ENCODE results near the gene PIK3R6.

Gene PIK3R6

DNA sequence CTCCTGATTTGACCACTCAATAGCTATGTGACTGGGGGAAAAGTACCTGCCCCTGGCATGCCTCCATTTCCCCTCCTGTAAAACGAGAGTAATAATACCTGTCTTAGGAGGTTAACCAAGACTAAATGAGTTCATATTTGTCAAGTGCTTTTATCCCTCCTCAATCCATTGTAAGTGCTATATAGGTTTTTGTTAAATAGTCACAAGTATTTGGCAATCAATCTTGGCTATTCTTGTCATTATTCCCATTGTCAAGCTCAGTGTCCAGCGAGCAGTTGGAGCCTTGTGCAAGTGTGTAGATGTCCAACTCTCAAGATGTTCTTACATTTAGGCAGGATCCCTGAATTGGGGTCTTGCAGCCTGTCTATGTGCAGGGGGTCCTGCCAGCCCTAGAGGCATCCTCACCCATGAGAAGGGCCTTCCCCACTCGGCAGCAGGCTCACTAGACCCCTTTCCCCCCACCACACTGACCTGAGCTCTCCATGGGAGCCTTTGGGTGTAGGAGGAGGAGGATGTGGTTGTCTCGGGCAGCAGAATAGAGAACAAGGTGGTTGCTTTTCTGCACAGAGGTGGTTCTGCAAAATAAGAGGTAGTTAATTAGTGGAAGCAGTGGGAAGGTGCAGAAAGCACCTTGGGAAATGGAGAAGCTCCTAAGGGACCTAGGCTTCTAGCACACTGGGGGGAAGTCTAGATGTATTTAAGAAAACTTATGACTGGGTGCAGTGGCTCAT, 18.0 kb downstream of the PIK3R6 start:
- DNase-seq (ENCODE audit: low read depth) = no peak

DNA sequence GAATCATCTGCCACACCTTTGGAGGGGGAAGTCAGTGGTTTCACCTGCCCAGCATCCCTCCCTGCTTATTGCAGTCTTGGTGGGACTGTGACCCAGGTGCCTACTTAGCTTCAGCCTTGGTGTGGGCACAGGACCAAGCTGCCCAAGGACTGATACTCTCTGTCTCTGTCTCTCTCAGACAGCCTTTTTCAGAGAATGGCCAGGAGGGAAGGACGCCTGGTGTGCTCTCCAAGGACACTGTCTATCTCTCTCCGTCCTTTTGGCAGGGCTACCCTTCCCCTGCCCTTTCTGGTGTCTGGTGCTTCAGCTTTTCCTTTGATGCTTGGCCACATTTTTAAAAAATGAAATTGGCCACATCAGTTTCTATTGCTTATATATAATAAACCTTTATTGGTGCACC, 19.6 kb downstream of the PIK3R6 start:
- no peak for DNase-seq (ENCODE audit: low read depth)

DNA sequence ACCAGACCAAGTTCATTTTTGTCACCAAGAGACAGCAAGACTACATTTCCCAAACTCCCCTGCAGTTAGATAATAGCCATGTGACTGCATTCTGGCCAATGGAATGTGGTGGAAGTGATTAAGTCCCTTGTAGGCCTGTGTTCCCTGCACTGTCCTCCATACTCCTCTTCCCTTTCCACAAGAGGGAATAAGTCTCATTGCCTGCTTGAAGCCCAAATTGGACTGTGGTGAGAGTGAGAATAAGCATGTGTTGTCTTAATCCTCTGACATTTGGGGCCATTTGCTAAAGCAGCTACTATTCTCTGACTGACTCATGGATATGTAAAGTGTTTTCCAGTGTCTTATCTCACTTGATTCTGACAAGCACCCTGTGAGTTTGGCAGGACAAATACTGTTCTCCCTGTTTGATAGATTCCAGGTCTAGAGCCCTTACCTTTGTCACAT, 20.7 kb downstream of the PIK3R6 start:
- no peak for DNase-seq (ENCODE audit: low read depth)

- no peak for DNase-seq (ENCODE audit: low read depth)
Observed at GRCh38 chr17:8844229-8845218, 22.9 kb downstream of the PIK3R6 start.

DNA sequence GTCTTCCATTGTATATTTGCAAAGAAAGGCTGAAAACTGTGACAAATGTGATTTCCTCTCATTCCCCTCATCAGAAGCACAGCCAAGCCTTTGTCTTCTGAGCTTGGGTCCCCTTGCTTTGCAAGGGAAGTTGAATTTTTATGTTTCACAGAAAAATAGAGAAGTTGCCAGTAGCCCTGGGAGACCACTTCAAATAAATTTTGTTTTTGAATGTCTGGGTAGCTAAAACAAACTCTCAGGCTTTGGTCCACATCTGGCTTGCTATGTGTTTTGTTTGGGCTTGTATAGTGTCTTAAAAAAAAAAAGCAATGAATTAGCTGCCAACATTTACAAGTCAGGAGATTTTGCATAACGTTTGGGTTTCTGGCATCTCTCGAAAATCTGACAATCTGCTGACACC, 24.1 kb downstream of the PIK3R6 start:
- no peak for DNase-seq (ENCODE audit: low read depth)

- no peak for DNase-seq (ENCODE audit: low read depth)
Observed at GRCh38 chr17:8841844-8842243, 25.6 kb downstream of the PIK3R6 start.

GRCh38 chr17:8839410-8839935, 28.0 kb downstream of the PIK3R6 start:
- DNase-seq (ENCODE audit: low read depth) = no peak

DNA sequence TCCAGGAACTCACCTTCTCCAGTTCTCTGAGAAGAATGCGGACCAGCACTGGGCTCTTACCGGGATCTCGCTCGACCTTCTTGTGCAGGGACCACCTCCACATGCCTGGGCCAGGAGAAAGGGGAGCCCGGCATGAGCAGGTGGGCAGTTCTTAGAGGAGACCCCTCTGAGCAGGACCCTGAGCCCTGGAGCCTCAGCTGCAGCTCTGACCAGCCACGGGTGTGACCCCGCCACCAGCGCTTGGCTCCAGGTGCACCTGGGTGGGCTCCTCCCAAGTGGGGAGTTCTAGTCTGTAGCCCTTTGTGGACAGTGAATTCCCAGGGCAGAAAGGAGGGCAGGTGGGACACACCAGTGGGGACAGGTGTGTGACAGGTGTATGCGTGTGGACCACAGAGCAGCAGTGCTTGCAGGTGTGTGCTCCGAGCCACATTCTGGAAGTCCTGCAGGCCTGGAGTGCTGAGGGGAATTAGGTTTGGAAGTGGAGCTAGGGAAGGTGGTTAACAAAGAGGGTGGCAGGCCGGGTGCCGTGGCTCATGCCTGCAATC, 28.9 kb downstream of the PIK3R6 start:
- DNase-seq (ENCODE audit: low read depth) = no peak

DNA sequence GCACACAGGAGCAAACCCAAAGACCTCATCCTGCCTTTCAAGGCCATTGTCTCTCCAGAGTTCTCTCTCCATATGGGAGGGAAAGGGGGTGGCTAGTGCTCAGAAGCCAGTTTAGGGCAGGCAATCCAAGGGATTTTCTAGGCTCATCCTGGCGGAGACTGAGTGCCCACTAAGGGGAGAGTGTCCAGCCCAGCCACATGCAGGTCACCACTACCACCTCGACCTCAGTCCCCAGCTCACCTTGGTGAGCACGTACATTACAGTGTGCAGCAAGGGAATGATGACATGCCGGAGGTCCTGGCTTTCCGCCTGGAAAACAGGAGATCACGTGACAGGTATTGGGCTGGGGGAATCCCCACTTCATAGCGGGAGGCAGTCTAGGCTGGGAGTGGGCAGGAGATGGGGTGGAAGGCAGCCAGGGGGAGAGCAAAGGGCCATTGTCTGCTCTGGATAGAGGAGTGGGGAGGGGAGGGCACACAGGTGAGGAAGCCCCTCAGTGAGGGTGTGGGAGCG, 29.9 kb downstream of the PIK3R6 start:
- DNase-seq (ENCODE audit: low read depth) = no peak

DNA sequence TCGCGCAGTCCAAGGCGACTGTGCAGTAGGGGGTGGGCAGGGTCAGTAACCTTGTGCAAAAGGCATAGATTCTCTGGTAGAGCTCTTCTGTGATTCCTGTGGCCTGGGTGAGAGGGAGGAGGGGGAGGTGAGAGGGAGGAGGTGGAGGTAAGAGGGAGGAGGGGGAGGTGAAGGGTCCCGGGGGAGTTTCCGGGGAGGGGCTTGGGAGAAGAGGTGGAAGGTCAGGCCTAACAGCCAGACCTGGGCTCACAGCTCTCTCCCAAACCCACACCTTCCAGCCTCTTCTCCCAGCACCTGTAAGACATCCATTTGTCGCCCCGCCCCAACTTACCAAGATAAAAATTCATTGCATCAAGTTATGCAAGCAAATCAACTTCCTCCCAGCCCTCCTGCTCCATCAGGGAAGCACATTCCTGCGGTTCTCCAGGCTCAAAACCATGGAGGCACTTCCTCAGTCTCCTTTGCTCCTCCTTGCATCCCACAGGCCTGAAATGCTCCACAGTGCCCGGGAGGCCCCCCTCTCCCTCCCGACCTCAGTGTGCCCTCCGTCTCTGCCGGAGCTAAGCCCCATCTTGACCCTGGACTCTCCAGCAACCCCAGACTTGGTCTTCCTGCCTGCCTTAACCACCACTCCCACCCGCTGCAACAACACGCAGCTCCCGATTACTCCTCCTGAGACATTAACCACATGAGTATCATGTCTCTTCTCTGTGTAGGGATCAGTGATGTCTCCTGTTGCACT, 30.5 kb downstream of the PIK3R6 start:
- DNase-seq (ENCODE audit: low read depth) = no peak

DNA sequence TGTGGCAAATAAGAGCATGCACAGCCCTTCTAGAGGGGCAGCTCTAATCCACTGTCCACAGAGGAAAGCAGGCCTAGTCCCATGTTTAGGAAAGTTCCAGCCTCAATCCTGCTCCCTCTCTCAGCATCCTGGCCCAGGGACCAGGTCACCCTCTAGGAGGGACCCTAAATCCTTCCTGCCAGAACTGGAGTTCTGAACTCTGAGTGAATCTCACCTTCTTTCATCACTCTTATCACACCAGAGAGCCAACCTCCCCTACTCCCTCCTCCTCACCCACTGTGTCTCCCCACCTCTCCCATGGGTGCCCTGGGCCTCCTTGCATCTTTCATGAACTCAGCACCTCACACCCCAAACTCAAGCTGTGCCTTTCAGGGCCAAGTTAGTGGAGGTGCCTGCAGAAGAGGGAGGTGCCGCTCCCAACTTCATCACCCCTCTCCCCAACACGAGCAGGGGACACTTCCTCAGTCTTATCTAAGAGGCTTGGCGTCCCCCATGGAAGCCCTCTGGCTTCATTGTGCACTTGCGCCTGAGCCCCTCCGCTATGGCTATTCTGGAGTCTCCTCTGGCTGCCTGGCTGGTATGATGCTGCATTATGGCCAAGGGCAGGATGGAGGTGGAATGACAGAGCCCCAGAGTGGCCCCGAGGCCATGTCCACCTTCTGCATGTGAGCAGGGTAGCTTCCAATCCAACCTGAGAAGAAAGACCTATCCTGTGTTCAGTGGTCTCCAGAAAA, 31.7 kb downstream of the PIK3R6 start:
- no peak for DNase-seq (ENCODE audit: low read depth)

GRCh38 chr17:8835106-8835505, 32.4 kb downstream of the PIK3R6 start:
- DNase-seq (ENCODE audit: low read depth) = no peak

DNA sequence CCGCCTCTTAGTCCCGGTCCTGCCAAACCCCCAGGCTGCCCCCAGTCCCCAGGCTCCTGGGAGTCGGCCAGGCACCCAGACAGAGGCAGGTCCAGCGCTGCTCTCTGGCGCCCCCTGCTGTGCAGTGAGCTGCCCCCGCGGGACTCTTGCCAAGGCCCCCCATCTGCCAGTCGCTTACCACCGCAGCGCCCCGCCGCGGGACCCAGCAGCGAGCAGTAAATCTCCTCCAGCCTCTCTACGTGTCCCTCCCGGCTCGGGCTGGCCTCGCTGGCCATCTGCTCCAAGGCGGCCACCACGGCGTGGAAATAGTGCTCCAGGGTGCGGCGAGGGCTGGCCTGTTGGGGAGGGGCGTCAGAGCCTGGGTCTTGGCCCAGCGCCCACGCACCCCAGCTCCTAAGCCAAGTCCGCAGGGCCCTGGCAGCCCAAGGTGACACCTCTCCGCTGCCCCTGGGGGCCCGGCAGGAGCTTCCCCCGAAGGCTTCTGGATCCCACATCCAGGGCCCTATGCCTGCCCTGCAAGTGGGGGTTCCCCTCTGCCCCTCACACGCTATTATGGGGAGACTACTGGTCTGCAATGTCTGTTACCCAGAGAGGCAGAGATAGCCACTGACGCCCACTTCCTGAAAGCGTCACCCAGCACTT, 34.6 kb downstream of the PIK3R6 start:
- DNase-seq (ENCODE audit: low read depth) = no peak

DNA sequence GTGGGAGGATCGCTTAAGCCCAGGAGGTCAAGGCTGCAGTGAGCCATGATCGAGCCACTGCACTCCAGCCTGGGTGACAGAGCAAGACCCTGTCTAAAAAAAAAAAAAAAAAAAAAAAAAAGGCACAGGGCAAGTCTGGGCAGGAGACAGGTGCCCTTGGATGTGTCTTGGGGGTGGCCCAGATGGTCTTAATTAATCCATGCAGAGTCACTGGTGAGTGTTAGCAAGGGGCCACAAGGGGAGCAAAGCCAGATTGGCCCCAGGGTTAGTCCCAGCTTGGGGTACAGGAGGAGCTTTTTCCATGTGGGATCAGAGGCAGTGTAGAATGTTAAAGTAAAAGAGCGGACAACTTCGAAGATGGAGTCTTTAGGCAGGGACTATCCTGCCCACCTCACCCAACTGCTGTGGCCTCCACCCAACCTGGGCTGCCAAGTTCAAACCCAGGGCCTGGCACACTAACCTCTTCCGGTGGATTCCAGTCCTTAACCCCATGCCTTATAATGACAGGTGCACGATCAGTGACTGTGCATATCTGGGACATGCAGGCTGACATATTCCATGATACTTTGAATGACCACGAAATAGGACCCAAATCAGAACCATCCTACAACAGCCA, 36.1 kb downstream of the PIK3R6 start:
- DNase-seq (ENCODE audit: low read depth) = no peak

GRCh38 chr17:8830141-8830540, 37.3 kb downstream of the PIK3R6 start:
- DNase-seq (ENCODE audit: low read depth) = no peak

DNA sequence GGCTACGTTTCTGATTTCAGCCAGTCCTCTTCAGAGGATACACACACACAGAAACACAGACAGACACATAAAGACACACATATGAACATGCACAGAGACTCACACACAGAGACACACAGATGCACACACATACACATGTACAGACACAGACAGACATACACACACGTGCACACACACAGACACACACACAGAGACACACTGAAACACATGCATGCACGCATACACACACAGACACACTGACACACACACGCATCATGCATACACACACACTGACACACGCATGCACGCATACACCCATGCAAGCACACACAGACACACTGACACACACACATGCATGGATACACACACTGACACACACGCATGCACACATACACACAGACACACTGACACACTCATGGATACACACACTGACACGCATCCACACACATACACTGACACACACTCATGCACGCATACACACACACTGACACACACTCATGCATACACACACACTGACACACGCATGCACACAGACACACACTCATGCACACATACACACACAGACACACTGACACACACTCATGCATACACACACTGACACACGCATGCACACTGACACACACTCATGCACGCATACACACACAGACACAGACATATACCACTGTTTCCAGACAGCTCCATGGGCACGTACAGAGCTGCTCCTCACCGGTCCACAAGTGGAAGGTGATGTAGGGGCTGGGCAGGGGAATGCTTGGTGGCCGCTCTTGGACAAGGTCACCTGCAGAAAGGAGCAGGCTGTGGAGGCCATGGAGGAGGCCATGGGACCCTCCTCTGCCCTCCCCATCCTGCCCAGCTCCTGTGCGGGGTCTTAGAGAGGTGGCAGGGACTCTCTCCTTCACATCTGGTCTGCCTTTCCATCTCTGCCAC, 38.2 kb downstream of the PIK3R6 start:
- no peak for DNase-seq (ENCODE audit: low read depth)

- DNase-seq (ENCODE audit: low read depth) = no peak
Observed at GRCh38 chr17:8828517-8828875, 39.0 kb downstream of the PIK3R6 start.

GRCh38 chr17:8826808-8827435, 40.6 kb downstream of the PIK3R6 start:
- no peak for DNase-seq (ENCODE audit: low read depth)

DNA sequence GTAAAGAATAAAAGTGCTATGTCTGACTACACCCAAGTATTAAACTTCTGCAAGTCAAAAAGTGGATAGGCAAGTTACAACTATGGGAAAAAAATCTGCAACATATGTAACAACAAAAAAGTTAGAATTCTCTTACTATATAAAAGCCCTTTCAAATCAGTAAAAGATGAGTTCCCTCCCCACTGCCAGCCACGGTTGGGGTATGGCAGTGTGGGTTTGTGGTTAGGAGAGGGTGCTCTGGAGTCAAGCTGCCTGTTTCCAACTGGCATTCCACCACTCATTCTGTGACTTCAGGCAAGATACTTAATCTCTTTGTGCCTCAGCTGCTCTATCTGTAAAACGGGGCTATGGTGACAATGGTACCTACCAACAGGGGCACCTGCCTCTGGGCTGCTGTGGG, 41.7 kb downstream of the PIK3R6 start:
- no peak for DNase-seq (ENCODE audit: low read depth)
